ENCODE results near the gene ASTN2.
"Not testable (repeated sequence)": the region's sequence is repeated elsewhere in the genome, so short reads cannot be mapped to it uniquely, and the experiment has no call there.

The ASTN2 gene

DNA sequence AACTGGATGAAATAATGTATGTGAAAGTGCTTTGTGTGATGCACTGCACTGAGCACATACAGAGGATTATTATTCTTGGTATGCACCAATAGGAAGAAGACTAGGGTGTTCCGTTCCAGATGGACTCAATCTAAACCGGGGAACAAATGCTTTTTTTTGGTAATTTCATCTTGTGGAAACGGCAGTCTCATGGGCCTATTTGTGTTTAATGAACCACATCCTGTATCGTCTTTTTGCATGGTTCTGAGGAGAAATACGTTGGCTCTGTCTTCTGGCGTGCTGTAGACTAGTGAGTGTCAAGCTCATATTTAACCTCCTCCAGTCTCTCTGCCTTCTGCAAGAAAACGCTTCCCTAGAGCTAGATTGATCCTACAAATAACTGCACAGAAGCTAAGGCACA lies 697.7 kb downstream of the ASTN2 start:
- DNase-seq: no peak

DNA sequence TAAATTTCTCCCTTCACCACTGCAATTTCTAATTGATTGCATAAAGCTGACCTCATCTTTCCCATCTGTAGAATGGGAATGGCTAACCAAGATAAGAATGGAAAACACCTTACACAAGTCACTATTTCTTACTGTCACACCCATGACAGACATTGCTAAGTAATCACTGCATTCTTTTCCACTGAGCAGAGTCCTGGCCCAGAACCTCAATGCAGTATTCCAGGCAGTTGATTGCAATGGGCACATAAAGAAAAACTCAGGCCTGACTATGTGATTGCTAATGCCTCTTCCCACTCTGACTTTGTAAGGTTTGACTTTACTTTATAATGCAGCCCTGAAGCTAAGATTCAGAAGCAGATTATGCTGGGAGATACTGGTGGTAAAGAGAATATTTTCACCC lies 698.4 kb downstream of the ASTN2 start:
- no peak for DNase-seq

GRCh38 chr9:116715751-116716150 lies 699.1 kb downstream of the ASTN2 start:
- no peak for DNase-seq

DNA sequence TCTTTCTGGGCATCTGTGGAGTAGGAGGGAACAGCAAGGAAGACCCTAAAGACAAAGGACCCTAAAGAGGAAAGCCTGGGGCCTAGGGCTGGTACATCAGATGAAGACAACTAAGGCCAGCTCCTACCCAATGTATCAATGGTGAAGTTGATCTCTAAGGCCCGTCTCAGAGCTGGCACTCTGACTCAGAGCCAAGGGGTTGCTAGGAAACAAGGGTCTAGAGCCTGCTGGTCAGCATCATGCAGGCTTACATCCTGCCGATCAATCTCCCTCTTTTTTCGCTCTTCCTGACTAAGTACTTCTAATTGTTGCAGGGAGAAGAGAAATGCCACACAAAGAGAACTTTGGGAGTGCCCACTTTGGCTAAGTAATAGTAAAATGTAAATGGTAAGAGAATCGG lies 701.6 kb downstream of the ASTN2 start:
- peak; percentile 8 for DNase-seq

DNA sequence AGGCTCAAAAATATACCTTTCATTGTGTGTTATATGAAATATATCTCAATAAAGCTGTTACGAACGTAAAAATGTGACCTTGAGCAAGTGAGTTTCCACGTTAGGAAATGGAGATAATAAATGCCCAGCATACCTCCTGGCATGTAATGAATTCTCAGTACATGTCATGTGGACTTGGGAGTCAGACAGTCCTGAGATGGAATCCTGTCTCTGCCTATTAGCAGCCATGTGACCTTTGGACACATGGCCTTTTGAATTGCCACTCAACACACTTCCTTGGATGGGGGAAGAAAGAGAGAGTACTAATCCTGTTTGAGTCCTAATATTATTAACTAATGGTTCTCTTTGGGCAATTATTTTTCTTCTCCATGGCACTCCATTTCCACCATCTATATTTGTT lies 702.1 kb downstream of the ASTN2 start:
- no peak for DNase-seq

DNA sequence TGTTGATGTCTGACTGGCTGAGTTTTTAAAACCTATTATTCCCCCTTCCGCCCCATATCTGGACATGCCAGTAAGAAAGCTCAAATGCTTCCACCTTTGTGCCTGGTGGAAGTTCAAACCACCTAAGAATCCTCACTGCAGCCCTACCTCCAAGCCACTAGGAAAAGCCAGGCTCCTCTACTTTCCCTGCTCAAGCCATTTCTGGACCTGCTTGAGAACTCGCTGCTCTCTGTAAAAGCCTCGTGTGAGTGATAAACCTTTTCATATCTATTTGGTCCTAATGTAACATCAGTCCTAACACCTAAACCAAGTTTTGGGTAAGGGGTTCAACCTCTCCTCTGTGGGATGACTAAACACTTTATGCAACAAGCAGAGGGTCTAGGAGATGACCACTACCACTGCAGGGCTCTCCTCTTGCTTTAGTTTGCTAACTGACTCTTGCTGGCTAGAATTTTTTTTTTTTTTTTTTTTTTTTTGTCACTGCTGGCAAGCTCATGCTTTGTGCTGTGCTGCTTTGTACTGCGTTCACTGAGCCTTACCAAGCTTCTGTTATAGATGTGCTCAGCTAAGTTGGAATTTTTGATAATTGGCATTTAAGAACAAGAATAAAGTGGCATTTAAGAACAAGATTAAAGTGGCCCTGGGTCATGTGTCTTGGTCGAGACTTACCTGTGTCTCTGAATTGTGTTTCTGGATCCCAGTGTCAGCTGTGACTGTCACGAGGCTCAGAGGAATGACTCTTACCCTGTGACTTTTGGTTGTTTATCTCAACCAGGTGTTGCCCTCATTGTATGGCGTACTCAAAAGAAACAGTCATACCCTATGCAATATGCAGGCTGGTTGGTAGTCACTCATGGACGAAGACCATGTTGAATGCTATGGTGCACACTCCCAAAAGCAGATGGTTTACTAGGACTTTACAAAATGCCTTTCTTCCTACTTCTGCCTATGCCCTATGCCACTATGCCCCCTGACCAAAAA lies 708.3 kb downstream of the ASTN2 start:
- DNase-seq: no peak

GRCh38 chr9:116705531-116705930 lies 709.3 kb downstream of the ASTN2 start:
- DNase-seq: no peak

DNA sequence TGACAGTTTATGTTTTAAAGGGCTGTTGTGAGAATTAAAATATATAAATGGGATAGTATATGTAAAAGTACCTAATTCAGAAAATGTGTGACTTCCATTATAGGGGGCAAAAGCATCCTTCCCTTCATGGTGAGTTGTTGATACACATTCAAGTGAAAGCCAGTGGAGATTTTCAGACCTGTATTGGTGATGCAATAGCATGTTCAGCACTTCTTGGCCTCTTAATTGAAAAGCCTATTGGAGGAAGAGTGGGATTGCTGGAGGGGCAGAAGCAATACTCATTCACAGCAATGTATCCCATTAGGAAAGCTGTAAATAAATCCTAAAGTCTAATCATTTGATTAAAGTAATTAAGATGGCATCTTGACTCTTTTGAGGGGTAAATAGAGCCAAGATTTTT lies 710.4 kb downstream of the ASTN2 start:
- DNase-seq: no peak

DNA sequence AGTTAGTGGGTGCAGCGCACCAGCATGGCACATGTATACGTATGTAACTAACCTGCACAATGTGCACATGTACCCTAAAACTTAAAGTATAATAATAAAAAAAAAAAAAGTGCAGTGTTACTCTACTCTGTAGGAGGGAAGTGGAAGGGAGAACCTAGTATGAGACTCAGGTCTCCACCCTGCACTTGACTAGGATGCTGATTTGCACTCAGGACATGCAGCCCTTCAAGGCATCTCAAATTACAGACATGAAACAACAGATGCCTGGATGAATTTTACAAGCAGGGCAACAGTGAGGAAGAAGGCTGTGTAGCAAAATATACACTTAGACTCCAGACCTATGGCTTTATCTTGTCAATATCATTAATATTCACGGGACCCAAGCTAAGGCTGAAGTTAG lies 711.2 kb downstream of the ASTN2 start:
- no peak for DNase-seq

- DNase-seq: no peak
Measured at GRCh38 chr9:116701940-116702642, 712.8 kb downstream of the ASTN2 start.

- DNase-seq: peak; percentile 1
Measured at GRCh38 chr9:116700882-116701865, 713.7 kb downstream of the ASTN2 start.

GRCh38 chr9:116700279-116700678 lies 714.6 kb downstream of the ASTN2 start:
- no peak for DNase-seq

DNA sequence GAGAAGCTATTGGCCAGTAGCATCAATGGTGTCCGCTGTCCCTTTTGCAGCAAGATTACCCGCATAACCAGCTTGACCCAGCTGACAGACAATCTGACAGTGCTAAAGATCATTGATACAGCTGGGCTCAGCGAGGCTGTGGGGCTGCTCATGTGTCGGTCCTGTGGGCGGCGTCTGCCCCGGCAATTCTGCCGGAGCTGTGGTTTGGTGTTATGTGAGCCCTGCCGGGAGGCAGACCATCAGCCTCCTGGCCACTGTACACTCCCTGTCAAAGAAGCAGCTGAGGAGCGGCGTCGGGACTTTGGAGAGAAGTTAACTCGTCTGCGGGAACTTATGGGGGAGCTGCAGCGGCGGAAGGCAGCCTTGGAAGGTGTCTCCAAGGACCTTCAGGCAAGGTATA lies 717.0 kb downstream of the ASTN2 start:
- DNase-seq: no peak

DNA sequence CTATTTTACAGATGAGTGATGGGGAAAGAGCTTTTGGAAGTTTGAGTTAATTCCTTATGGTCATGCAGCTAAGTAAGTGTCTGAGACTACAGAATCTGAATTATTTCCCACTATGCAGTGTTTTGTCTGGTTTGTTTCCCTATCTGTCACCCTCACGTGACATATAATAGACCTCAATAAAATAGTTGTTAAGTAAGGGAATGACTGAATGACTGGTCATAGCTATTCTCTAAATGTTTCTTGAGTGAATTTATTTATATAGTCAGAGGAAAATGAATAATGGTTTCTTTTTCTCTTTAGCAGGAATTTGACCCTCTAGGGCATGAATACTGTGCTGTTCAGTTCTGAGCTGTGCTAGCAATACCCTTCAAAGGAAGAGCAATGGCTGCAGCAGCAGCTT lies 717.5 kb downstream of the ASTN2 start:
- DNase-seq: no peak

DNA sequence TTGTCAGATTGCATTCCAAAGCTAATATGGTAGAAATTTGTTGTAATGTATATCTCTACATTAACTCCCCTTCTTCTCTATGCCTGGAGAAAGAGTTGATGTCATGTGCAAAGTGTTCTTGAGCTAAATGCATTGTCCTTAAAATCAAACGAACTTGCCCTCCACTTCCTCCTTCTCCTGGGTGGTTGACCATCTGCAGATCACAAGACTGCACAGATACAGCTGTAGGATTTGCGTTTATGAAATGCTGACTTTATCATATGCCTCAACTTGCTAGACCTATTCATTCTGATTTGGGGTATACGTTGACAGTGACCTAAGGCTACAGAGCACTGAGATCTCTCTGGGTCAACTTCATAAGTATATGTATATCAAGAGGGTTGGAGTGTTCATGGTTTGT lies 719.4 kb downstream of the ASTN2 start:
- no peak for DNase-seq

DNA sequence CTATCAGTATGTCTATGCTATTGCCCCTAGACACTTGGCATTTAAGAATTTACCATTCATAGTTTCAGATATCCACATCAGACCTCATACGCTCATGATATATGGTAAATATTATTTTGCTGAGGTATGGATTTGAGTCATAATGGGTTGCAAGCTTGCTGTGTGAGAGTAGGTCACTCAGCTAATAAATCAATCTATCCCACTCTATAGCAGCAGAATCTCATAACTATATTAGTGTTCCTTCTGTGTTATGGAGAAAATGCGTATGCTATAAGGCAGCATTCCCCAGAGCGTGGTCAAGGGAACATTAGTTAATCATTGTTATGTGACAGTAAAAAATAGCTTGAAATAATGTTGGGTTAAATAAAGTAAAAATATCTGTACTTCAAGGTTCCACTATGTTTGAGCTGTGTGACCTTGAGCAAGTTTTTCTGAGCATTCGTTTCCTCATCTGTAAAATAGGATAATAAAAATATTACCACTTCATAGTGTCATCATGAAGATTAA lies 720.0 kb downstream of the ASTN2 start:
- DNase-seq: no peak

DNA sequence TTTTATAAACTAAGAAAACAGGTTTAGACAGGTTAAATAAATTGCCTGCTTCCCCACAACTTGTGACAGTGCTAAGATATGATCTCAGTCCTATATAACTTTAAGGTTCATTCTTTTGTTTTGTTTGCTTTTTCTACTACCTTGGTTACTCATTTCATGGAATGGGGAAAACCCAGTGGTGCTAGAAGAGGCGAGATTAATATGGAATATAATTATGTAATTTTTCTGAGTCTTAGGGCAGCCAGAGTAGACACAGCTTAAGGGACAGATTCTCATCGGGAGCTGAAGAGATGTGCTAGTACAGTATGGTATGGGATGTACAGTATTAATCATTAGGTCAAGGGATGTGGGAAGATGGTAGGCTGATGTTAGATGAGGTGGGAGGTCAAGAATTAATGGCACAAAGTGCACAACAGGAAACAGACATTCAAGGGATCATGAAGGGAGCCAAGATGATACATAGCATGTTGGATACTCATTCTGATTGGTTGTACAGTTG lies 721.6 kb downstream of the ASTN2 start:
- DNase-seq: no peak

- no peak for DNase-seq
Measured at GRCh38 chr9:116692616-116693015, 722.2 kb downstream of the ASTN2 start.

GRCh38 chr9:116691607-116692006 lies 723.2 kb downstream of the ASTN2 start:
- DNase-seq: no peak

- DNase-seq: not testable (repeated sequence)
Measured at GRCh38 chr9:116690805-116691204, 724.1 kb downstream of the ASTN2 start.

DNA sequence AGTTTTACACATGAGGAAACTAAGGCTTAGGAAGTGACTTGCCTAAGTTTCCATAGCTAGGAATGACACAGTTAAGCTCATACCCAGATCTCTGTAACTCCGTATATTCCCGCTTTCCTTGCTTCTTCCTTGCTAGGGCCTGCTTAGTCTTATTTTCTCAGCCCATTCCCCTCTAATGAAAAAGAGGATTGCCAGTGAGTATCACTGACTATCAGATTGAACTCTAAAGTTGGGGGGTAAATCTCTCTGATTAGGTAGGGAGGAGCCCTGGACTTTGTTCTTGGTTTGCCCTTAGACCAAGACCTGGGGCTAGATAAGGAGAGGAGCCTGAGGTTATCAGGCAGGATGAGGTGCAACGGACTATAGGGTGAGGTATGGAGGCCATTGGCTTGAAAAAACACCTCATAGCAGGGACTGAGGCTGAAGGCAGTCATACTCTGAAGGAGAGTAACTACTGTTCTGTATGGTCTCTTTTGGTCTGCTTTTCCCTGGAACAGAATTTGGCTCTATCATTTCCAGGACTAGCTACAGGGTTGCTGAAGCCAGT lies 725.3 kb downstream of the ASTN2 start:
- DNase-seq: no peak

DNA sequence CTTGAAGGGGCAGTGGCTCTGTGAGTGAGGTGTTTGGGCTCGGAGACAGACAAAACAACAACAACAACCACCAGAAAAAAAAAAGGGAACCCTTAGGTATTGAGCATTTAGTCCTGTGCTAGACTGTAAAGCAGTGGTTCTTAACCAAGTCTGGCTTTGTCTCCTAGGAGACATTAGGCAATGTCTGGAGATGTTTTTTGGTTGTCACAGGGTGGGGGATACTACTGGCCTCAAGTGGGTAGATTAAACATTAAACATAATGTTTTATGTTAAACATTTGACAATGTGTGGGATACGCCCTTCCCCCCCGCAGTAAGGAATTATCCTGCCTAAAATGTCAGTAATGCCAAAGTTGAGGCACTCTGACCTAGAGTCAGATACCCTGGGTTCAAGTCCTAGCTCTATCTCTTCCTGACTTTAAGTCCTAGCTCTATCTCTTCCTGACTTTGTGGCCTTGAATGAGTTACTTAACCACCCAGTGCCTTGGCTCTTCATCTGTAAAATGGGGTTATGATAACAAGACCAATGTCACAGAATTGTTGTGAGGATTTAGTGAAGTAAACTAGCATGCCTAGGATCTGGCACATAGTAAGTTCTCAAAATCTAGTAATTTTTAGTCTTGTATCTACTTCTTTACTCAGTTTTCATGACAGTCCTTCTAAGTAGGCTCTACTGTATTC lies 725.9 kb downstream of the ASTN2 start:
- DNase-seq: no peak

Measured in NCI-H1092 (cell line).